ENCODE results near the gene TEKT5.
"Not testable (repeated sequence)": the region's sequence is repeated elsewhere in the genome, so short reads cannot be mapped to it uniquely, and the experiment has no call there.

The TEKT5 gene

DNA sequence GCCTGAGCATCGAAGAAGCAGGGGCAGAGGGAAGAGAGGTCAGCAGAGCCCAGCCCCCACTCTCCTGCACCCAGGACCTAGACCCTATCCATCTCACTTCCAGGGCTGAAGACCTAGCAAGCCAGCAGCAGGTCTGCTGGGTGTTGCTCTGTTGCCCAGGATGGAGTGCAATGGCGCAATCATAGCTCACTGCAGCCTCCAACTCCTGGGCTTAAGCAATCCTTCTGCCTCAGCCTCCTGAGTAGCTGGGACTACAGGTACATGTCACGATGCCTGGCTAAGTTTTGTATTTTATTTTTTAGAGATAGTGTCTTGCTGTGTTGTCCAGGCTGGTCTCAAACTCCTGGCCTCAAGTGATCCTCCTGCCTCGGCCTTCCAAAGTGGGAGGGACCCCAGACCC lies 61.3 kb downstream of the TEKT5 start:
- DNase-seq (ENCODE audit: low read depth) = not testable (repeated sequence)

DNA sequence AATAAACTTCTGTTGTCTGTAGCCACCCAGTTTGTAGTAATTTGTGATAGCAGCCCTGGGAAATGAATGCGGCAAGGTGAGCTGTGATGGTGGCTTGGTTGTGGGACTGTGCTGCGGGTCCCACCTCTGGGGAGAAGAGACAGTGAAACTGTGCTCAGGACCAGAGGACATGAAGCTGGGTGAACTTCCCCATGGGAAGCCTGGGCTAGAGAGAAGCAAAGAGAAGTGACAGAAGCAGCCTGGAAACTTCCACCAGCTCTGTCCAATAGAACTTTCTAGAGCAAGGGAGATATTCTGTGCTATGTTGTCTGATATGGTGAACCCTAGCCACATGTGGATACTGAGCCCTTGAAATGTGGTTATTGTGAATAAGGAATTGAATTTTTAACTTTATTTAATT lies 62.8 kb downstream of the TEKT5 start:
- no peak for DNase-seq (ENCODE audit: low read depth)

GRCh38 chr16:10629592-10629963 lies 65.2 kb downstream of the TEKT5 start:
- DNase-seq (ENCODE audit: low read depth) = no peak

DNA sequence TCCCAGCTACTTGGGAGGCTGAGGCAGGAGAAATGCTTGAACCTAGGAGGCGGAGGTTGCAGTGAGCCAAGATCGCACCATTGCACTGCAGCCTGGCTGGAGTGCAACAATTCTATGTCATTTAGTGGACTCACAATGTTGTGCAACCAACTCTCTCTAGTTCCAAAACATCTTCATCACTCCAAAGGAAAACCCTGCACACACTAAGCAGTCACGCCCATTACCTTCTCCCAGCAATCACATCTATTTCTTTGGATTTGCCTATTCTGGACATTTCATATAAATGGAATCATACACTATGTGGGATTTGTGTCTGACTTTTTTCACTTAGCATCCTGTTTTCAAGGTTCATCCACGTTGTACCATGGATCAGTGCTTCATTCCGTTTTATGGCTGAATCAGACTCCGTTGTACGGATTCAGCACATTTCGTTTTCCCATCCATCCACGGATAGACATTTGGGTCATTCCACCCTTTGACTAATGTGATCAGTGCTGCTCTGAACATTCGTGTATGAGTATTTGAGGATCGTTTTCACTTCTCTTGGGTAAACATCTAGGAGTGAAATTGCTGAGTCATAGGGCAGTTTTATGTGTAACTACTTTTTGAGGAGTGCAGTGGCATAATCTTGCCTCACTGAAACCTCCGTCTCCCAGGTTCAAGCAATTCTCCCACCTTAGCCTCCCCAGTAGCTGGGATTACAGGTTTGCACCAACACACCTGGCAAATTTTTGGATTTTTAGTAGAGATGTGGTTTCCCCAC lies 69.0 kb downstream of the TEKT5 start:
- peak; percentile 9 for DNase-seq (ENCODE audit: low read depth)

GRCh38 chr16:10624527-10624926 lies 70.2 kb downstream of the TEKT5 start:
- no peak for DNase-seq (ENCODE audit: low read depth)

DNA sequence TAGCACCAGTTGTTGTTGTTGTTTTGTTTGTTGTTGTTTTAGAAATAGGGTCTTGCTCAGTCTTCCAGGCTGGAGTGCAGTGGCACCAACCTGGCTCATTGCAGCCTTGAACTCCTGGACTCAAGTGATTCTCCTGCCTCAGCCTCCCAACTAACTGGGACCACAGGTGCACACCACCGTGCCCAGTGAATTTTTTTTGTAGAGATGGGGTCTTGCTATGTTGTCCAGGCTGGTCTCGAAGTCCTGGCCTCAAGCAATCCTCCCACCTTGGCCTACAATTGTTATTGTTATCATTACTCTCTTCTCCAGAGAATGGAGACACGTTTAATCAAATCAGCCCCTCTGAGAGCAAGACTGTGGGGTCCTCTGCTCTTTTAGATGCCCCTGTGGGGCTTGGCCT lies 71.7 kb downstream of the TEKT5 start:
- DNase-seq (ENCODE audit: low read depth) = no peak

DNA sequence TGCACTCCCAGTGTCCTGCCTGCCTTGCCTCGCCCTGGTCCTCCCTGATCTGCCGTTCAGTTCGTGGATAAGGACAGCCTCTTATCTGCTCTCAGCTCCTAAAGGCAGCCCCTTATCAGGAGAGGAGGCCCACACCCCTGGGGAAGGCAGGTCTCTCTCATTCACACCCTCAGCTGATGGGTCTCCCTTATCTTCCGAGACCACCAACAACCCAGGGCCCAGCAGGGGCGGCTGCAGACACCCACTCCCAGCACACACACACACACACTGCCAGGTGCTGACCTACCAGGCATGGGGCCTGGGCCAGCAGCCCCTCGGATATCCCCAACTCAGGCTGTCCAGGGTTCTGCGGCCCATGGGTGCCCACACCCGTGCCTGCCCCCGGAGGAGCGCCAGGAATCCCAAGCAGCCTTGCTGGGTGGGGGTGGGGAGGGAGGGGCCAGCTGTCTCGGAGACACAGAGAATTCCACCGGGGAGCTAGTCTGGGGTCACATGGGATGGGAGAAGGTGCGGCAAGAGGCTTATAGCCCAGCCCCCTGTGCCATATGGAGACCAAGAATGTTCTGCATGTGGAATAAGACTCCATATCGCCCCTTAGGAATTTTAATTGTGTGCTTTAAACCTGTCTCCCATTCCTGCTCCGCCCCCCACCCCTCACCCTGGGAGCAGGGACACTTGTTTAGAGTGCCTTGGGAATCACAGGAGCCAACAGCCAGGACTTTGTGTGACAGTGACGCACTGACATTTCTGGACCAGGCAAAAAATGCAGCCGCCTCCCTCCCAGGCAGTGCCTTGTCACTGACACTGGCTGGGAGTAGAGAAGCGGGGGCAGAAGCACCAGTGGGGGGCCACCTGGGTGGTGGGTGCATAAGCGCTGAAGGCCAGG lies 72.5 kb downstream of the TEKT5 start:
- no peak for DNase-seq (ENCODE audit: low read depth)

DNA sequence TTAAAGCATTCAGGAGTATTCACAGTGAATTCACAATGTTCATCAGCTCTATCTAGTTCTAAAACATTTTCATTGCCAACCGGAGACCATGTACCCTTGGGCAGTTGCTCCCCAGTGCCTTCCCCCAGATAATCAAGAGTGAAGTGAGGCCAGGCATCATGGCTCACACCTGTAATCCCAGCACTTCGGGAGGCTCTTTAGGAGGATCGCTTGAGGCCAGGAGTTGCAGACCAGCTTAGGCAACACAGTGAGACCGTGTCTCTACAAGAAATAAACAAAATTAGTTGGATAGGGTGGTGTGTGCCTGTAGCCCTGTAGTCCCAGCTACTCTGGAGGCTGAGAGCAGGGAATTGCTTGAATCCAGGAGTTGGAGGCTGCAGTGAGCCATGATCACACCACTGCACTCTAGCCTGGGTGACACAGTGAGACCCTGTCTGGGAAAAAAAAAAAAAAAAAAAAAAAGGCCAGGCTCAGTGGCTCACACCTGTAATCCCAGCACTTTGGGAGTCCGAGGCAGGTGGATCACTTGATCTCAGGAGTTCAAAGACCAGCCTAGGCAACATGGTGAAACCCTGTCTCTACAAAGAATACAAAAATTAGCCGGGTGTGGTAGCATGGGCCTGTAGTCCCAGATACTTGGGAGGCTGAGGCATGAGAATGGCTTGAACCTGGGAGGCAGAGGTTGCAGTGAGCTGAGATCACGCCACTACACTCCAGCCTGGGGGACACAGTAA lies 73.3 kb downstream of the TEKT5 start:
- DNase-seq (ENCODE audit: low read depth) = not testable (repeated sequence)

DNA sequence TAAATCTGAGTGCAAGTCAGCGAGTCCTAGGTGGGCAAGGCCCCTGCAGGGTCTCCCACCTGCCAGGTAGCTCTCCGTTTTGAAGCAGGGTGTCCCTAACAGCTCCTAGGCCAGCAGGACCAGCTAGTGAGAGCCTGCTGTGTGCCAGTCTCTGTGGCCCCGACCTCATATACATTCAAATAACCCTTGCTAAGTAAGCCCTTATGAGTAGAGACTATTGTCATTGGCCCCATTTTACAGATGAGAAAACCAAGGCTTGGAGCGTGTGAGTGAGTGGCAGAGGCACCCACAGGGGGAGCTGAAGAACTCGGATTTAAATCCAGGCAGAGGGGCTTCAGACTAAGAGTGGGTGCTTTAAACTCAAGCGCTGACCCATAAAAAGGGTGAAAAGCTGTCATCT lies 74.6 kb downstream of the TEKT5 start:
- no peak for DNase-seq (ENCODE audit: low read depth)

DNA sequence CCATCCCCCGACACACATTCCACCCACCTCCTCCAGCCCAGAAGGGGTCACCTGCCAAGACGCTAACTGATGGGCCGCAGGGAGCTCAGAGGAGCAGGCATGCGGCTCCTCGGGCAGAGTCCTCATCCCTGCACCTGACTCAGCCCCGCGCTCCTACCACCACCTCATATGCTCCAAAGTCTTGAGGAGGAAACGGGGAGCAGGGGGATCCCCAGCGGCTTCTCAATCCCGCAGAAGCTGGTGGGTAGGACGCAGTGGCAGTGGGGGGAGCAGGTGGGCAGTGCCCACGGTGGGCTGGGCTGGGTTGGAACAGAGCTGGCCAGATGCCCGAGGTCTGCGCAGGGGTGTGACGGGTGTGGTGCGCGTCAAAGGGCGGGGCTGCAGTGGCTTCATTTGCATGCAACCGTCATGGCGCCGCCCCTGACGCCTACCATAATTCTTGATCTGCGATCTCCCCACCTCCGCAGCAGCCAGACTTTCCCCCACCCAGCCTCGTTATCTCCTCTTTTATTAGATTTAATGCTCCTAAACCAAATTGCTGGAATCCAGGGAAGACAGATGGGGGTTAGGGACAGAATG lies 75.4 kb downstream of the TEKT5 start:
- no peak for DNase-seq (ENCODE audit: low read depth)

DNA sequence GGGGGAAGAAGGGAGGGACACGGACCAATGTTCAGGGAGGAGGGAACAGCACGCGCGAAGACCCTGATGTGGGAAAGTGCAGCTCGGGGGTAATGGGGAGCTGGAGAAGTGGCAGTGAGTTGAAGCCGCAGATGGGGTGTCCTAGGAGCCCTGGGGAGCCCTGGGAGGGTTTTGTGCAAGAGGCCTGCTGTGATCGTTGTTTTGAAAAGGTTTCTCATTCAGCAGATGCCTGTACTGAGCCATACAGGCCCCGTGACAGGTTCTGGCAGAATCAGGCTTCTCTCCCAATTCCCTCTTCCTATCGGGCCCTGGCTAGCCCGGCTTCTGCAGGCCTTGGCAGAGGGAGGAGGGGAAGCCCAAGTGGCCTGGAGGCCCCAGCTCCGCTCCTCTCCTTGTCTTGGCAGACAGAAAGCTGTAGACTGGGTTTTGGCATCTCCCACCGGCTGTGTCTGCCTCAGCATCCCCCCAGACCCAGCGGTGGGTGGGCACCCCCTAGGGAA lies 76.0 kb downstream of the TEKT5 start:
- no peak for DNase-seq (ENCODE audit: low read depth)

- no peak for DNase-seq (ENCODE audit: low read depth)
Measured at GRCh38 chr16:10617662-10618420, 76.9 kb downstream of the TEKT5 start.

- peak; percentile 10 for DNase-seq (ENCODE audit: low read depth)
Measured at GRCh38 chr16:10616756-10617640, 77.7 kb downstream of the TEKT5 start.

GRCh38 chr16:10616419-10616755 lies 78.3 kb downstream of the TEKT5 start:
- DNase-seq (ENCODE audit: low read depth) = no peak

DNA sequence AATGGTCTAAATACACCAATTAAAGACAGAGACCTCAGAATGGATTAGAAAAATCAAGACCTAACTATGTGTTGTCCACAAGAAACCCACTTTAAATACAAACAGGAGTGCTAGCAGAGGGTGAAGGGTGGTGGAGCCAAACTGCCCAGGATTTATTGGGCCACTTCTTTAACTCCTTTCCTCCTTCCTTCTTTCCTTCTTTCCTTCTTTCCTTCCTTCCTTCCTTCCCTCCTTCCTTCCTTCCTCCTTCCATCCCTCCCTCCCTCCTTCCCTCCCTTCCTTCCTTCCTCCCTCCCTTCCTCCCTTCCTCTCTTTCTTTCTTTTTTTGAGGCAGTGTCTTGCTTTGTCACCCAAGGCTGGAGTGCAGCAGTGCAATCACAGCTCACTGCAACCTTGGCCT lies 80.0 kb downstream of the TEKT5 start:
- DNase-seq (ENCODE audit: low read depth) = no peak

GRCh38 chr16:10613785-10614485 lies 80.8 kb downstream of the TEKT5 start:
- no peak for DNase-seq (ENCODE audit: low read depth)

- no peak for DNase-seq (ENCODE audit: low read depth)
Measured at GRCh38 chr16:10612649-10613179, 82.0 kb downstream of the TEKT5 start.

DNA sequence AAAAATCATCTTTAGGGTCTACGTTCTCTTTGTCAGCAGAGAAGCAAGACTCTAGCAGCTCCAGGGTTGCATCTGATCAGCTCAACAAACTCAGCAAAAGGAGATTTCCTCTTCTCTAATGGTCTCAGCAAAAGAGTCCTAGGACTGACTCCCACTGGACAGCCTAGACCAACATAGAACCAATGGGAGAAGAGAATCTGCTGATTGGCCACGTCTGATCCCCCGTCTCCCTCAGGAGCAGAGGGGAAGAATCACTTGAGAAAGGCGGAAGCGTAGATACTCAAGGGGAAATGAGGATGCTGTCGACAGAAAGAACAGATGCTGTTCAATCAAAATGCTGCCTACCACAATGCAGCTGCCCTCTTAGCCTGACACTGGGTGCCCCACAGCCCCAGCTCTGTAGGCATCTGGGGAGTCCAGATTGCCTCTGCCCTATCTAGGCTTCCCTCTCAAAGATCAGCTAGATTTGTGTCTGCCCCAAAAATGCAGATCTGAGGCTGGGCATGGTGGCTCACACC lies 82.8 kb downstream of the TEKT5 start:
- DNase-seq (ENCODE audit: low read depth) = no peak

- no peak for DNase-seq (ENCODE audit: low read depth)
Measured at GRCh38 chr16:10610499-10611184, 84.1 kb downstream of the TEKT5 start.

Measured in amniotic epithelial cell (primary cell).